ENCODE results near the gene ZNF74.

The ZNF74 gene

DNA sequence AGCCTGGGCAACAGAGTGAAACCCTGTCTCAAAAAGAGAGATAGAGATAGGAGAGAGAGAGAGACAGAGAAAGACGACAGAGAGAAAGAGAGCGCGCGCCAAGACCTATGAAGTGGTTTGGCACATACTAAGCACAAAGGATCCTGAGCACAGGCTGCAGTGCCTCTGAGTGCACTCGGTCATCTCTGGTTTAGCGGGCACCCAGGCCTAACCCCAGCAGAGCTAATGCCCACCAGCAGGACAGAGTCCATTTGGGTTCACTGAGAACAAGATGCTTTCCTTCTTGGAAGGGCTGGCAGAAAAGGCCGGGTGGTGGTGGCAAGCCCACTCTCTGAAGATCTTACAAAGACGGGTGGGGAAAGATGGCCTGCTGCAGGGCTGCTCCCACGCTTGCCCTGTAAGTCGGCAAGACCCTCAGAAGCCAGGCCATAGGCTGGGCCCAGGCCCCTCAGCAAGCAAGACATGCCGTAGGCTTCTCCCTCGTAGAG, 40.4 kb downstream of the ZNF74 start:
- no peak for DNase-seq

DNA sequence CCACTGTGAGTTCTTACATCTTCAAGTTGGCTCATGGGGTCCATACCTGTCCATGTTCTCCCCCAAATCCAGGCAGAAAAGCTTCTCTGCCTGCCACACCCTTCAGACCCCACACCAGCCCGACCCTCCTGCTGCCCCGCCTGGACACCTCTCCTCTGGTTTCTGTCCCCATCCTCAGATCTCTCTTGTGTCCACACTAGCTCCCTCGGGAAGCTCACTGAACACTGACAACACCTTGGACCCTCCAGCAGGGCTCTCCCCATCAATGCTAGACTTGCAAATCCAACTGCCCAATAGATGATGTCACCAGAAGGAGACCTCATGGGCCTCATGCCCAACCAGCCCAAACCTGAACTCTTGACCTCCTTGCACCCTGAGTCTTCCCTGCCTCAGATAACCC, 40.8 kb downstream of the ZNF74 start:
- DNase-seq: no peak

DNA sequence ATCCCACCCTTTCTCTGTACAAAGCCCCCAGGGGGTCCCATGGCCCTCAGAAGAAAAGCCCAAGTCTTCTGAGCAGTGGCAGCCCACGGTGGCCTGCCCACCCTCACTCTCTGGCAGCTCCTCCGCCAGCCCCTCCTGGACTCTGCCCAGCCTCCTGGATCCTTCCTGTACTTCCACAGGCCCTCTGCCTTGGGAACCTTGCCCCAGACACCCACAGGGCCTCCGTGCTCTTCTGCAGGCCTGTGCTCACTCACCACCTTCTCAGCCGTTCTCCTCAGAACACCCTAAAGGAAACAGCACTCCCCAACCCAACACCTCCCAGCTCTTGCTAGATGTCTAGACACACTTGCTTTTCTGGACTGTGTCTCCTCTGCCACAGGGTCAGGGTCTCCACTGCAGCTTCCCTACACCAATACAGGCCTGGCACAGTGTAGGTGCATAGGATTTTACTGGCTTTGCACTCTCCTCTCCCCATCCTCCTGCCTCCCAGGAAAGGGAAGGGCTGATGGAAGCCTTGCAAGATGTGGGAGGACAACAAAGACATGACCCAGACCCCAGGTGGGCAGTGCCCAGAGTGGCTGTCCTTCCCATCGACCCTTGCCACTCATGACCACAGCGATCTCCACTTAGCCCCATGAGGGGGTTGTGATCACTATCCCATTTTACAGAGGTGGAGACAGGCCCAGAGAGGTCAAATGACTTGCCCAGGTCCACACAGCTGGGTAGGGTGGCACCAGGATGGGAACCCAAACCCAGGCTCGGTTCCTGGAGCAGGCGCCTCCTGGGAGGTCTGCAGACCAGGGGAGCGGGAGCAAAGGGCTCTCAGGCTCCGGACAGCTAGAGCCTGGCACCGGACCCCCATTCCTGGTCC, 41.7 kb downstream of the ZNF74 start:
- no peak for DNase-seq

DNA sequence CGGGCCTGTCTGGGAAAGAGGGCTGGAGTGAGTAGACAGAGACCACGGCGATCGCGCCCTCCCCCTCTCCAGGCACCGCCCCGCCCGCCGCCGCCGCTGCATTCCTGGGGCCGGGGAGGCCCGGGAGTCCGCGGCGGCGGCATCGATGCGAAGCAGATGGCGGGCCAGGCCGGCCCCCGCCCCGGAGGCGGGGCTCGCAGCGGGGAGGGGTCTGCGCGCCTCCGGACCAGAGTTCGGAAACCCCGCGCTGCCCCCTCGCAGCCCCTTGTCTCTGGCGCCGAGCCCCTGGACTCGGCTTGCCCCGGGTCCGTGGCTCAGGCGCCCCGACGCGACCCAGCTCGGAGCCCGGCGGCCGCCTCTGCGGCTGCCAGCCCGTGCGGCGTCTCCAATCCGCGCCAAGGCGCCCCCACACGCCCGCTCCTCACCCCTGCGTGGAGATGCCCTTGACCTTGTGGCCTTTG, 42.4 kb downstream of the ZNF74 start:
- peak; percentile 74 for DNase-seq

DNA sequence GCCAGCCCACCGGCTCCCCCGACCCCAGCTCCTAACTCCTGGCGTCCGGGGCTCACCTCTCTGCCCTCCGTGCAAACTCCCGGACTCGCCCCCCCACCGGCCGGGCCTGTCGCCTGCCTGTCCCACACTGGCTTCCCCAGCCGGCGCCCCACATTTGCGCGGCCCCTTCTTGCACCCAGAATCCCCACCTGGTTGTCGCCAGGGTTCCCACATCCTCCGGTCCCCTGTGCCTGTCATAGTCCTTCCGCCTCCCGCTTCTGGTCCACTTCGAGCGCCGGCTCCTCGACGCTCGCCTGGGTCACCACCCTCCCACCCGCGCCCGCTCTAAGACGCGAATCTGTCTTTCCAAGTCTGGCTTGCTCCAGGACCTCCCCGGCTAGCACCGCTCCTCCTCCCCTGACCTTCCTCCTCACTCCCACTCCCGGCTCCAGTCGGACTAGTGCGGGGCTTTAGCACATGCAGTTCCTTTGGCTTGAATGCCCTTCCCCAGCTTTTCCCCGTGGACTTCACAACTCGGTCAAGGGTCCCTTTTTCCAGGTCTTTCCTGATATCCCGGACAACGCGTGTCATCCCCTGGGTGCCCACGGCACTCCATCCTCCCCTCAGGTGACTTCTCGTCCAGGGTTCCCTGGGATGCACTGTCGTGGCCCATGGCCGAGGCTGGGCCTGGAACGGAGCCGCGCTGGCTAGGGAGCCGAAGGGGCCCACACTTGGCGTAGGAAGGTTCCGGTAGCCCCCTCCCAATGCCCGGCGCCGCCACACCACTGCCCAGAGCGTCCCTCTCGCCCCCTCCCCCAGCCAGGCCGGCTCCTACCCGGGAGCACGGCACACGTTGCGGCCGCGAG, 43.0 kb downstream of the ZNF74 start:
- DNase-seq: peak; percentile 31

DNA sequence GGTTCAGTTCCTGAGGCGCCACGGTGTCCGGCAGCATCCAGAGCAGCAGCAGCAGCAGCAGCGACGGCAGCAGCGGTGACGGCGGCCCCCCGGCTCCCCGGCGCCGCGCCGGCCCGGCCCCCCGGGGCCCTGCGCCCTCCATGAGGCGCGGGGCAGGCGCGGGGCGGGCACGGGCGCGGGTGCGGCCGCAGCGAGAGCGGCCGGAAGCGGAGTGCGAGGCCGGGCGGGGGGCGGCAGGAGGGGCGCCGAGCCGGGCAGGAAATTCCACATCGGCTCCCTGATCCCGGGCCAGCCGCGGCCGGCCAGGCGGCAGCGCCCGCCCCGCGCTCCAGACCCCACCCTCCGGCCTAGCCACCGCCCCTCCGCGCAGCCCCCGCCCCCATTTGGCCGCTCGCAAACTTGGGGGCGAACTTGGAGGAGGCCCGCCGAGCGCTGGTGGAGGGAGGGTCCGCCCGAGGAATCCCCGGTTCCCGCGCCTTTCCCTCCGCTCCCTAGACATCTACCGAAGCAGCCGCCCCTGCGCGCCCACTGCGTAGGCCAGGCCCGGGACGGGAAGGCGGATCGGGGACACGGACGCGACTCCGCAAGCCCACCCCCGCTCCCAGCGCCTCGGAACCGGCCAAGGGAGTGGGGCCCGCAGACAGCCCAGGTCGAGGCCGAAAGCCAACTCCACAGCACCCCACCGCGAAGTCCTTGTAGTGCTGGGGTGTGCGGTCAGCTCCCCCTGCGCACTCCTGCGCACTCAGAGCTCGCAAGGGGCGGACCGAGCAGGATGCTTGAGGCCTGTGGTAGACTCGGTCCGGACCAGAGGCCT, 43.9 kb downstream of the ZNF74 start, which contains the start of gene SCARF2:
TSS of gene SCARF2 (minus strand) at position 213 of the 814 bp plus-strand sequence. CDS start at position 142, 71 bp downstream.
- peak; percentile 78 for DNase-seq

DNA sequence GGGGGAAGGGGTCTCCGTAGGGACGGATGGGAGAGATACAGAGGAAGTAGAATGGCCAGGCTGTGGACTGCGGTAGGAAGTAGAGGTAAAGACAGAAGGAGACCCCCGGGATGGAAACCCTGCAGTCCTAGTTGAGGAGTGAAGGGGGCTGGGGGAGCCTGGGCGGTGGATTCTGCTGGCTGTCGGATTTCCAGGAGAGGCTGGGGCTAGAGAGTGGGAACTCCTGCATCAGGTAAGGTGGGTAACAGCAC, 44.4 kb downstream of the ZNF74 start:
- DNase-seq: no peak

DNA sequence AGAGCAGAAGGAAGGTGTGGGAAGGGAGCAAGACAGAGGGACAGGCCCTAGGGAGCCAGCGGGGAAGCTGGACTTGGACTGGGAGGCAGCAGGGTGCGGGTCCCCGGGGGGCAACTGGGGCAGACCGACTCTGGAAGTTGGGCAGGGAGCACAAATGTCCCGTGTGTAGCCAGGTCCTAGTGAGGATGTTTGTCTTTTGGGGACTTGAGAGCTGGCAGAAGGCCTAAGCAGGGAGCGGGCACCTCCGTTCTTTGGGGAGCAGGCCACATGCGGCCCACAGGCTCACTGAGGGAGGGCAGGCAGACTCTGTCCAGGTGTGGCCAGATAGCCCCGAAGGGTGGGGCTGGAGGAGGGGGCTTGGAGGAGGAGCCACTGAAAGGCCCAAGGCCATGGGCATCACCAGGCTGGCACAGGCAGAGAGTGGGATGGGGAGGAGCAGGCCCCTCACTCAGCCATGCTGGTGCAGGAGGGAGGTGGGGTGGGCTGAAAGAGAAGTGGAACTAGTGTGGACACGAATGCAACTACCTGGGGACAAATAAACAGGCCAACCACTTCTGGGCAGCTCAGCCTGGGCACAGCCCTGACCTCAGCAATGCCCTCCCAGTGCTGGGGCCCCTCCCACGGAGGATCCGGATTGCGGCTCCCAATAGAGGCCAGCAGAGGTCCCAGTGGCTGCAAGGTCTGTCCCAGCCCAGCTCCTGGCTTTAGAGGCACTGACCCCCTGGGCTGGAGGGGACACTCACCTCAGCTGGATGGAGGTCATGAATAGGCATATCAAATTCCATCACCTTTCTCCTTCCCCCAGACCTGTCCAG, 44.9 kb downstream of the ZNF74 start:
- no peak for DNase-seq

DNA sequence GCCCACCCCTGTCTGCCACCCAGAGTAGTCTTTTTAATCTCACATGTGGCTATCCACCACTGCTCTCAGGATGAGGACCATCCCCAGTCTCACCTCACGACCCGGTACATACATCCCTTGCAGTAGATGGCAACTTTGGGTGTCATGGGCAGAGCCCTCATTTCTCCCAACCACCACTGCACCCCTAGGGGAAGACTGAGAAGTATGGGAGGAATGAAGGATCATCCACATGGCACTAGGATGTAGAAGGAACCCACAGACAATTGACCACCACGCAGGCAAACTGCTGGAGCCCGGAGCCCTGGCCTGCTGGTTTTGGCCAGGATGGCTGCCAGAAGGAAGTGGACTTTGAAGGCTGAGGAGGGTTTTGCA, 45.6 kb downstream of the ZNF74 start:
- DNase-seq: no peak

DNA sequence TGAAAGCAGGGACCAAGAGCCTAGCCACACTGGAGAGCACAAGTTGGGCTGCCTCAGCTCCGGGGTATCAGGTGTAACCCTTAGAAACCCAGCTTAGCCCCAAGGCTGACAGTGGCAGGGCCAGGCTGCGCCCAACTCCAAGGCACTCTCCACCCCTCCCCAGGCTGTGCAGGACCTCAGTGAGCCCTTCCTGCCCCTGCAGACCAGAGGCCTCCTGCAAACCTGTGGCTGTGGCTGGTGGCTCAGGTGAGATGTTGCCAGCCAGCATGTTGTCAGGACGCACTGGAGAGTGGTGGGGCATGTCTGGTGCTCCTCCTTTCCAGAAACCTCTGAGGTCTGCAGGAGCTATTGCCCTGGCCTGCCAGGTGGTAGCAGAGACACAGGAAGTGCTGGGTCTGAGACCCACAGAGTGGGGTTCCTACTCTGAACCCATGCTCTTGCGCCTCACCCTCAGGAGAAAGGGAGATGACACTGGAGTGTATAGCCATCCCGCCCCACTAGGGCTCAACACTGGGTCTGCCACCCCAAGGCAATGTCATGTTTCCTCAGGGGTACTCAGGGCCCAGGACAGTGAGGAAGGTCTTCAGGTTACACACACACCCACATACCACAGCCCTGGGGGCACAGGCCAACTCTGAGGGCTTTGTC, 46.1 kb downstream of the ZNF74 start:
- no peak for DNase-seq

DNA sequence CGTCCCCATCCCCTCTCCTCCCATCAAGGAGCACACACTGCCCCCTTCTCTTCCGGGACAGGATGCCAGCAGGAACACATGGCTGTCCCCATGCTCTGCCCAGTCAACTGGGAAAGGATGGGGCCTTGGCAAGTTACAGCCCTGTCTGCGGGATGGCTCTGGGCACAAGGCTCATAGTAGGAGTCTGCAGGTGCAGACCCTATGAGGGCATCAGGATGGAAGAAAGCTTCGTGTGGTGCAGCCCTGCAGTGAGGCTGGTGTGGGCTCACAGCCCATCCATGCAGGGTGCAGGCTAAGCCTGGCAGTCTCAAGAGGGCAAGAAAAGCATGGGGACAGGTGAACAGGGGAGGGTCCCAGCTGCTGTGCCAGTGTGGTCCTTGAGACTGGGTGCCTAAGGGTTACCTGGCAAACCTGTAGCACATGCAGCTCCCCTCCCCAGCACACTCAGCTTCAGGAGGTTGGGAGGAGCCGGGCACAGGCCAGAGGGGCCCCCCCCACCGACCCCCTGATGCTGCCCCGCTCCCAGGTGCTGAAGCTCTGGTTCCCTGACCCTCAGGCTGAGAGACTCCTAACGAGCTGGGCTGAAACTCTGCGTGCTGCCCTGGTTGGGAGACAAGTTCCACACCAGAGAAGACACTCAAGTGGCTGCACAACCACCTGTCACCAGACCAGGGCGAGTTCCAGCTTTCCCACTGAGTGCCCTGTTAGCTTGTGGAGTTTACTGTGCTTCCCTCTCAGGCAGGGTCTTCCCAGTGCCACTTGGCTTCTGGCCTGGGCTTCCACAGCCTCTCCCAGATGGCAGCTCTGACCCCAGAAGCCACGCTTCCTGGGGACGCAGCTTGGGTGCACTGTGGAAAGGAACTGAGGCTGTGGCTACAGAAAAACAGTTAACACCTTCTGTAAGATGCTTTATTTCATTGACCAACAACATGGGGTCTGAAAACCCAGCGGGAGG, 47.0 kb downstream of the ZNF74 start:
- DNase-seq: no peak

DNA sequence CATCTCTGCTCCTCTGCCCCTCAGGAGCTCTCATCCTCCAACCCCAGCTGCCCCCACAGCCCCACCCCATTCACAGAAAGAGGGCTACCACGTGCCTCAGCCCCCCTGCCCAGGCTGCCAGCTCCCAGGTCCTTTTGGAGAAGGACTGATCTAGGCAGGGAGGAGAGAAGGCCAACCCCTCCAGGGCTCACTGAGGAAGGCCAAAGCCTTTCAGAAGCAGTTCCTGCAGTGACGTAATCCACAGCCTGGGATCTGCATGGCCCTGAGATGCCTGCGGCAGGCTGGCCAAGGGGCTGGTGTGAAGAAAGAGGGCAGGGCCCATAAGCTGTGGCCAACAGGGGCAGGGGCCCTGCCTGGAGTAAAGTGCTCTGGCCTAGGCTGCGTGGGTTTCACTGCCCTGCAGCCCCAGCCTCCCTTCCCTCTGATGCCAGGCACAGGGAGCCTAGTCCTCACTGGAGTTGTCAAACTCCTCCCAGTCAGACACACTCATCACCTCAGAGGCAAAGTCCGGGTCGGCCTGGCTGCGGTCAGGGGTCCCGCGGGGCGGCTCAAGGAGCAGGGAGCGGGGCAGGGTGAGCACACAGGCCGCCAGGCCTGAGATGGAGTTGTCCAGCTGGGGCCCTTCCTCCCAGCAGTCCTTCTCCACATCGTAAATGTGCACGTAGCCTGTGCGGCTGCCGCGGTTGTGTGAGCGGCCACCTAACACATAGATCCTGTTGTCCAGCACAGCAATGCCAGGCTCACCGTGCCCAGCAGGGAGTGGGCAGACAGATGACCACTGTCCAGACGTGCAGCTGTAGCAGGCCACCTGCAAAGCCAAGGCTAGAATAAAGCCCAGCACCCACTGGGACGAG, 47.9 kb downstream of the ZNF74 start:
- DNase-seq: no peak

DNA sequence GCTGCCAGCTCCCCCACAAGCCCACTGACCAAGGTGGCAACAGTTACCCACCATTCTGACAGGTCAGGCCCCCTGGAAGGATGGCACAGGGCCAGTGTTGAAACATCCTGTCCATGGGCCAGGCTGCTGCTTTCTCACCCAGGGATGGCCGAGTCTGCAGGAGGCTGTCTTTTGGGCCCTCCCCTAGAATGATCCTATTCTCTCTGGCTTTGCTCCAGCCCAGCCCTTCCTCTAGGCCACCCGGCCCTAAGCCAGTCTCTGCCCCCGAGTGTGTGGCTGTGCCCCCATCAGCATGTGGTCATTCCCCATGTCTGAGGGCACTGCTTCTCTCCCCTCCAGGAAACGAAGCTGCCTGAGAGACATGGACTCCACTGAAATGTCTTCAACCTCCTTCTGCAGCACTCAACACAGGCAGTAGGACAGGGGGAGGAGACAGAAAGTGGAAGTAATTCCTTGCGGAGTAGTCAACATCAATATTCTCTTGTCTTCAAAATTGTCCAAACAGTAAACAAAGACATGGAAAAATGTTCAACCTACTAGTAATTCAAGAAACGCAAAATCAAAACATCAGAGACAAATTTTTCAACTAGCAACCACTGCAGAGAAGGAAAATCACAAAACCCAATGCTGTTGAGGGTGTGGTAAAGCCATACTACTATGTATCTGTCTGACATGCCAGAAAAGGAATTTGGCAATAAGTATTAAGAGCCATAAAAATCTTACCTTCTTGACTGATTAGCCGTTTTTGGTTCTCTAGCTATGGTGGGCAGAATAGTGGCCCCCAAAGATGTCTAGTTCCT, 48.7 kb downstream of the ZNF74 start:
- DNase-seq: no peak

DNA sequence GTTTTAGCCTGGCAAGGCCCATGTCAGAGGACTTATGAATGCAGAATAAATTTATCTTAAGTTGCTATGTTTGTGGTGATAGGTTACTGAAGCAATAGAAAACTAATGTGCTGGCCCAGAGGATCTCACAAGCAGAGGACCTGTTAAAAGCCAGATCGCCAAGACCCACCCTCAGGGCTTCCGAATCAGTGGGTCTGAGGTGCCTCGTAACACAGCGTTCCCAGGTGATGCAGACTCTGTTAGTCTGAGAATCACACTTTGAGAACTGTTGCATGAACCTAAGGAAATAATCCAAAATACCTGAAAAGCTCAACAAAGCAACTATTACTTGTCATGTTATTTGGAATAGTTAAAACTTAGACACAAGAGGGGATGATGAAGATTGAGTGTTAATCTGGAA, 50.4 kb downstream of the ZNF74 start:
- no peak for DNase-seq

DNA sequence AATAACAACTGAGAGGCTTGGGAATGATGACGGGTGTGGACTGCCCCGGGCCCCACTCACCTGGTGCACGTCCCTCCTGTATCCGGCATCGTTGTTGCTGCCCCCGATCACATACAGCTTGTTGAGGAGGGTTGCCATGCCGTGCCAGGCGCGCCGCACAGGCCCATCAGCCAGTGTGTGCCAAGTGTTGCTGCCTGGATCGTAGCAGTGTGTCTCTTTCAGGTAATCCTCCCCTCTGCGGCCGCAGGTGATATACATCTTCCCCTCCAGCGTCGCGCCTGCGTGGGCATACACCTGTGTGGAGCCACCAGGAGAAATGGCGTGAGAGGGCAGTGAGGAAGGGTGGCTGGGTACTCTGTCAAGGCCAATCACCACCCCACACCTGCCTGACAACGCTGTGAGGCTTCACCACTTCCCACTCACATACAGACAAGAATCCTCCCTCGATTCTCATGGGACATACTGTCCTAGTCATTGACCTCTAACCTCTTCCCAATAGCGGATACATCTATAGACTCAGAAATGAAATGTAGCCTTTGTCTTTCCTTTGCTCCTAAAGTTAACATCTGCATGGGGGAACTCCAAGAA, 52.5 kb downstream of the ZNF74 start:
- no peak for DNase-seq

DNA sequence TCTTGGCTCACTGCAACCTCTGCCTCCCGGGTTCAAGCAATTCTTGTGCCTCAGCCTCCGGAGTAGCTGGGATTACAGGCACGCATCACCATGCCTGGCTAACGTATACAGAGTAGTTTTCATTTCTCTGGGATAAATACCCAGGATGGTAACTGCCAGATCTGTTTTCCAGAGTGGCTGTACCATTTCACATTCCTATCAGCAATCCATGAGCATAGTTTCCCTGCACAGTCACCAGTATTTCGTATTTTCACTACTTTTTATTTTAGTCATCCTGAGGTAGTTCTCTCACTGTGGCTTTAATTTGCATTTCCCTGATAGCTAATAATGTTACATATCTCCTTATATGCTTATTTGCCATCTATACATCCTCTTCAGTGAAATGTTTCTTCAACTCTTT, 54.7 kb downstream of the ZNF74 start:
- DNase-seq: no peak

DNA sequence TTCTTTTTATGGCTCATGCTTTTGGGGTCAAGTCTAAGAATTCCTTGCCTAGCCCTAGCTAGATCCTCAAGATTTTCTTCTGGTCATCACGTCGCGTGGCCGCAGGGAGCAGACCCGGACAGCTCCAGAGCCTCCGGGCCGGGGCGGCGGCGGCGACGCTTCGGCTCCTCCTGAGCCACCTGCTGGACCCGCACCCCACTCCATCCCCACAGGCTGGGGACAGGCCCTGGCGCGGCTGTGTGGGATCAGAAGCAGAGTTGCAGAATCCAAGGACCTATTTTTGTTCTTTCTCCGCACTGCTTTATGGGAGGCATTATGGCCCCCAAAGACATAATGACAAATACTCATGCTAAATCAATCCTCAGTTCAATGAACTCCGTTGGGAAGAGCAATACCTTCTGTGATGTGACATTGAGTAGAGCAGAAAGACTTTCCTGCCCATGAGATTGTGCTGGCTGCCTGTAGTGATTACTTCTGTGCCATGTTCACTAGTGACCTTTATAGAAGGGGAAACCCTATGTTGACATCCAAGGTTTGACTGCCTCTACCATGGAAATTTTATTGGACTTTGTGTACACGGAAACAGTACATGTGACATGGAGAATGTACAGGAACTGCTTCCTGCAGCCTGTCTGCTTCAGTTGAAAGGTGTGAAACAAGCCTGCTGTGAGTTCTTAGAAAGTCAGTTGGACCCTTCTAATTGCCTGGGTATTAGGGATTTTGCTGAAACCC, 56.0 kb downstream of the ZNF74 start:
- no peak for DNase-seq

DNA sequence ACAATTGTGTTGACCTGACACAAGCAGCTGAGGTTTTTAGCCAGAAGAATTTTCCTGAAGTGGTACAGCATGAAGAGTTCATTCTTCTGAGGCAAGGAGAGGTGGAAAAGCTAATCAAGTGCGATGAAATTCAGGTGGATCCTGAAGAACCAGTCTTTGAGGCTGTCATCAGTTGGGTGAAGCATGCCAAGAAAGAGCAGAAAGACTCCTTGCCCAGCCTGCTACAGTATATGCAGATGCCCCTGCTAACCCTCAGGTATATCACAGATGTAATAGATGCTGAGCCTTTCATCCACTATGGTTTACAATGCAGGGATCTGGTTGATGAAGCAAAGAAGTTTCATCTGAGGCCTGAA, 56.6 kb downstream of the ZNF74 start:
- no peak for DNase-seq

Measured in fibroblast of upper back skin (primary cell).